ENCODE data around the gene CCDC27.

- no peak for TF ChIP-seq ZBTB33 (IDR thresholded peaks at IDR 0.05)
- TF ChIP-seq SP1 (IDR thresholded peaks at IDR 0.05), result peak; percentile 35
- TF ChIP-seq NR2F2 (IDR thresholded peaks at IDR 0.05), result peak; percentile 64
Observed at GRCh38 chr1:3796215-3797061, 44.2 kb downstream of the CCDC27 start, which contains the start of gene LRRC47.

All from liver (tissue), 2 donors.